Measurements from ENCODE around the gene PRR14. TPM values are rescaled to one million over a fixed set of nuclear protein-coding genes. Genes with fewer than 3 reads are reported as not detected.
"Not testable (repeated sequence)": the region's sequence is repeated elsewhere in the genome, so short reads cannot be mapped to it uniquely, and the experiment has no call there.

PRR14 gene
- total and polyA plus RNA-seq, 5 experiments from 2014 or later, result 13.3 to 83.8 (median 22.3) TPM

DNA sequence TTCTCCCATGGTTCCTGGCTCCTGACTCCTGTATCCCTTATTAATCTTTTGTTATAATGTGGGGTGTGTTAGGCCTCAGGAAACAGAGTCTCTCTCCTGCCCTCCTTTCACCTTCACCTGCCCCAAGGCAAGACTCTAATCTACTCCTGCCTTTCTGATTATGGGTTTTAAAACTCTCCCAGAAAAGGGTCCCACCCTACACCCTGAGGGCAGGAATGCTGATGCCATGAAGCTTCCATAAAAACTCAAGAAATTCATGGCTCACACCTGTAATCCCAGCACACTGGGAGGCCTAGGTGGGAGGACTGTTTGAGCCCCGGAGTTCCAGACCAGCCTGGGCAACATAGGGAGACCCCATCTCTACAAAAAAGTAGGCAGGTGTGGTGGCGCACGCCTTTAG is 29.6 kb downstream of the PRR14 start:
- no peak for ATAC-seq
- Mint-ChIP-seq H3K4me3 (no peak overlapping the region), H3K9me3 (no peaks in the 10 kb centered on the region), H3K36me3 (no peaks in the 10 kb centered on the region), H3K27ac (no peak overlapping the region), H3K4me1 (no peaks in the 10 kb centered on the region), H3K27me3 (no peaks in the 10 kb centered on the region)
- POLR2A ChIA-PET, result no interaction called here
- DNase-seq, result no peak

DNA sequence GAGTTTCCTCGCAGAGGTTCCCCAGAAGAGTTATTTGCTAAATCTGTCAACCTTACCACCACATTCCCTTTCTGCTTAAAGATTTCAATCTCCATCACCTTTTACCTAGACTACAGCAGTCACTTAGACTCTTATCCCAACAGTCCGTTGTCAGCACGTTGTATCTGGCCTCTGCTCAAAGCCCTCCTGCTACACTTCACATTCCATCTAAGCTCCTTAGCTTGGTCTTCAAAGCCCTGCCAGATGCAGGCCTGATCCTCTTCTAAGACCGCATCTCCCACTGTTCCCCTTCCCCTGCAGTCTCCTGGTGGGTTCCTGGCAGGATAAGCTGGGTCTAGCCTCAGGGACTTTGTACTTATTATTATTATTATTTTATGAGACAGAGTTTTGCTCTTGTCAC is 37.9 kb downstream of the PRR14 start:
- Mint-ChIP-seq H3K9me3 (no peaks in the 10 kb centered on the region), H3K27ac (peak overlapping the region in 1 of 10 donors; percentile 3), H3K4me1 (peaks cover 4 to 13% (median 8%) of the 10 kb centered on the region in 4 donors), H3K36me3 (no peaks in the 10 kb centered on the region), H3K4me3 (no peak overlapping the region), H3K27me3 (no peaks in the 10 kb centered on the region)
- ATAC-seq (no peak), DNase-seq (no peak)
- POLR2A ChIA-PET, result interaction anchor here (0.7 to 7.5 kb wide), 2 partner anchors 29 to 394 kb away, joined by 3 to 101 read pairs; partner anchors contain the start of gene FBRS

DNA sequence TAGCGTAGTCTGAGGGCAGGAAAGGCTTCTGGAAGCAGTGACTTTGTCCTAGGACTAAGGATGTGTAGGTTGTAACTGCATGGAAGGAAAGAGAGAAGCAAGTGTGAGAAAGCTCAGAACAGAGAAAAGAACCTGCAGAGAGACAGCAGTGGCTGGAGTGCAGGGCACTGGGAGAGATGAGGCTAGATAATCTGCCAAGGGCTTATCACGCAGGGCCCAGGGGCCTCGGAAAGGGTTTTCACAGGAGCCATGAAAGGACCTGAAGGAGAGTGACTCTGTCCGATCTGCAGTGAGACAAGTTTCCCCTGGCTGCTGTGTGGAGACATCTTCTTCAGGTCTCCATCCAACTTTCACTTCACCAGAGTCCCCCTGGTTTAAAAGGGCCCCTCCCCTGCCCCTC is 41.1 kb downstream of the PRR14 start:
- Mint-ChIP-seq H3K9me3 (no peaks in the 10 kb centered on the region), H3K4me1 (peaks cover 7 to 21% (median 14%) of the 10 kb centered on the region in 4 donors), H3K36me3 (no peaks in the 10 kb centered on the region), H3K4me3 (no peak overlapping the region), H3K27me3 (no peaks in the 10 kb centered on the region), H3K27ac (no peak overlapping the region)
- DNase-seq (no peak), ATAC-seq (no peak)
- POLR2A ChIA-PET, result interaction anchor here (1.5 to 7.5 kb wide), 2 partner anchors 32 to 42 kb away, joined by 3 to 101 read pairs; partner anchors contain the start of gene FBRS

DNA sequence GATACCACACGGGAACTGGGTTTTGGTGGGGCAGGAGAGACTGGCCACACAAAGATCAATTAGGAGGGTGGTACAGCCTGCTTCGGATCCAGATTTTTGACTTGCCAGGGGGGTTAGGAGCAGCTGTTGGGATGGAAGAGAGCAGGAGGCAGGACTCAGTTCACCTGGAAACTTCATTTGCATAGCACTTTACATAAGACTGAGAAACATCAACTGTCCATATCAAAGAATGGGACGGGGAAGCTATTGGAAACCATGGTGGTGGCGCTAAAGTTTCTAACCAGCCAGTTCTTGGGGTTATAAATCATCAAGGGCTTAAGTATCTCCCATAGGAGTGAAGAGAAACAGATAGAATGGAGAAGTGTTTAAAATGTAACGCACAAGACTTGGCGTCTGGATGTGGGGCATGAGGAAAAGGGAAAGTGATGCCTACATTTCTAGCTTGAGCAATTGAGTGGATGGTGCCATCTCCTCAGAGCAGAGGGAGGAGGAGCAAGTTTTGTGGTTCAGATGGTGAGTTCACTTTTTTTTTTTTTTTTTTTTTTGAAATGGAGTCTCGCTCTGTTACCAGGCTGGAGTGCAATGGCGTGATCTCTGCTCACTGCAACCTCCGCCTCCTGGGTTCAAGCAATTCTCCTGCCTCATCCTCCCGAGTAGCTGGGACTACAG is 41.8 kb downstream of the PRR14 start:
- DNase-seq (no peak), ATAC-seq (no peak)
- no peaks in the 10 kb centered on the region for H3K27me3 Mint-ChIP-seq
- H3K9me3 Mint-ChIP-seq, result no peaks in the 10 kb centered on the region
- no peaks in the 10 kb centered on the region for H3K36me3 Mint-ChIP-seq
- H3K4me3 Mint-ChIP-seq, result no peak overlapping the region
- H3K4me1 Mint-ChIP-seq, result peaks cover 7 to 24% (median 19%) of the 10 kb centered on the region in 4 donors
- H3K27ac Mint-ChIP-seq, result peak overlapping the region in 5 of 10 donors; percentile 11 to 61 (median 52)
- POLR2A ChIA-PET, result interaction anchor here (0.5 to 7.5 kb wide), 6 partner anchors 29 to 187 kb away, joined by 3 to 101 read pairs (median 6); partner anchors contain the start of genes FBRS and PRR14

DNA sequence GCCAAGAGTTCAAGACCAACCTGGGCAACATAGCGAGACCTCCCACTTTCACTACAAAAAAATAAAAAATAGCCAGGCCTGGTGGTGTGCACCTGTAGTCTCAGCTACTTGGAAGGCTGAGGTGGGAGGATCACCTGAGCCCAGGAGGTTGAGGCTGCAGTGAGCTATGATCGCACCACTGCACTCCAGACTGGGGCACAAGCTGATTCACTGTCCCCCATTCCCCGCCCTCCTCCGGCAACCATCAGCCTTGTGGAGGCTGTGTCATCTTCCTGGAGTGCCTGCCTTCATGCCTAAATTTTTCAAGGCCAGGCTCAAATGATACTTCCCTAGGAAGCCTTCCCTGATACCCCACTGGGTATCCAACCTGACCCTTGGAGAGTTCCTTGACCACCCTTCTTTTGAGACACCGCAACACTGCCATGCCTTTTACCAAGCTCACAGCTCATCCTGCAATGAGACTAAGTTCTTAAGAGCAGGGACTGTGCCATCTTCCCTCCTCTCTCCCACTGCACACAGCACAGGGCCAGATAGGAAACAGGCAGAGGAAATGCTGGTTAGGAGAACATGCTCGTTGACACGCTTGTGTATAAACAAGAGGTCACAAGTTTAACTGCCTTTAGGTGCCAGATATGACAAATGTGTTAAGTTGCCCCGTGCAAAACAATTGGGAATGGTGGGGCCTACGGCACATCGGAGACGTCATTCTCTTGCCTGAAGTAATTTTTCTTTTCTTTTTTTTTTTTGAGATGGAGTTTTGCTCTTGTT is 44.4 kb downstream of the PRR14 start:
- no peaks in the 10 kb centered on the region for H3K27me3 Mint-ChIP-seq
- H3K4me3 Mint-ChIP-seq, result peak overlapping the region in 2 of 10 donors; percentile 32 to 38
- DNase-seq (no peak), ATAC-seq (no peak)
- peak overlapping the region in 2 of 10 donors; percentile 20 to 68 for H3K27ac Mint-ChIP-seq
- H3K36me3 Mint-ChIP-seq, result peaks cover 0 to 4% (median 3%) of the 10 kb centered on the region in 3 donors
- POLR2A ChIA-PET, result interaction anchor here (0.7 to 7.5 kb wide), 9 partner anchors 22 to 61 kb away, joined by 3 to 101 read pairs (median 7); partner anchors contain the start of genes FBRS and PRR14
- no peaks in the 10 kb centered on the region for H3K9me3 Mint-ChIP-seq
- peaks cover 15 to 37% (median 35%) of the 10 kb centered on the region in 4 donors for H3K4me1 Mint-ChIP-seq

DNA sequence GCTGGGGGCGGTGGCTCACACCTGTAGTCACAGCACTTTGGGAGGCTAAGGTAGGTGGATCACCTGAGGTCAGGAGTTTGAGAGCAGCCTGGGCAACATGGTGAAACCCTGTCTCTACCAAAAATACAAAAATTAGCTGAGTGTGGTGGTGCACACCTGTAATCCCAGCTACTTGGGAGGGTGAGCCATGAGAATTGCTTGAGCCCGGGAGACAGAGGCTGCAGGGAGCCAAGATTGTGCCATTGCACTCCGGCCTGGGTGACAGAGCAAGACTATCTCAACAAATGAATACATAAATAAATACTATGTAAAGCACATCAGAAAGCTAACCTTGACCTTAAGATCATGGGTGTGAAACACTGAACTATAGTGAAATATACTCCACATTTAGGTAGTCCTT is 45.9 kb downstream of the PRR14 start:
- peak overlapping the region in 3 of 10 donors; percentile 9 to 100 (median 68) for H3K27ac Mint-ChIP-seq
- H3K36me3 Mint-ChIP-seq, result peaks cover 0 to 15% (median 3%) of the 10 kb centered on the region in 3 donors
- ATAC-seq, H3K27me3 Mint-ChIP-seq, H3K4me3 Mint-ChIP-seq, DNase-seq, H3K9me3 Mint-ChIP-seq: not testable (repeated sequence)
- H3K4me1 Mint-ChIP-seq, result peaks cover 15 to 44% (median 43%) of the 10 kb centered on the region in 4 donors
- POLR2A ChIA-PET, result interaction anchor here (0.7 to 6.0 kb wide), 16 partner anchors 21 to 763 kb away, joined by 3 to 62 read pairs (median 4); partner anchors contain the start of genes ARMC5, FBRS and PRR14

DNA sequence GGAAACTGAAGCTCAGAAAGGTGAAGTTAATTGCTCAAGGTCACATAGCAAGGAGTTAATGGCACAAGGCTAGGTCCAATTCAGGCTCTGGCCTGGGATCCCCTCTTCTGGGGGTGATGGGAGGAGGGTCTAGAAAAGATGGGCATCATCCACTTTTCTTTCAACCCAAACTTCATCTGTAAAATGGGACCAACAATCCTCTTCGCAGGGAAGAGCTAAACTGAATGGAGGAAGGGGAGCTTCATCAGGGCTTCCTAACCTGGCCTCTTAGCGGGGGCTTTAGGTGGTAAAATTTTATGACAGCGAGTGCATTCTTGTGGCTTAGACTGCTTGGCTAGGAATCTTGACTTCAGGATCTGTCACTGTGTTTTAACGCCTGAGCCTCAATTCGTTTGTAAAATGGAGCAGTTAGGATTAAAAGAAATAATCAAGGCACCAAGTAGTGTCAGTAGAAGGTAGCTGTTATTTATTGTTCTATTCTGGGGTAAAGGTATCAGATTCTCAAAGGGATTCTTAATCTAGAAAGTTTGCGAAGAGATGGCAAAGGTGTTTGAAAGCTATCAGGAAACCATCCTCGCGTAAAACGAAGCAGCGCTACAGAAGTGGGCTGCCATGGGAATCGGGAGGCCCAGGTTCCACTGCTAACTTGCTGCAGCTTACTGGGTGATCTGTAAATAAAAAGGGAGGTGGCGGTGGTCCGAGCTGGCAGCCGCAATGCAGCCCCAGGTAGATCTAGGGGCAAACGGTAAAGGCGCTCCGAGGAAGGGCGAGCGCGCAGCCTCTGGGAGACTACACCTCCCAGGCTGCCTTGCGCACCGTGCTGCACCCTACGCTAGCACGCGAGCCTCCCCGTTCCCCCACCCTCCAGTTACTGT is 46.7 kb downstream of the PRR14 start:
- ATAC-seq (peak; percentile 85 to 86), DNase-seq (no peak)
- Mint-ChIP-seq H3K27ac (peak overlapping the region; percentile 99 to 100 (median 100)), H3K9me3 (no peaks in the 10 kb centered on the region), H3K27me3 (no peaks in the 10 kb centered on the region), H3K4me1 (peaks cover 12 to 43% (median 41%) of the 10 kb centered on the region in 4 donors), H3K36me3 (peaks cover 0 to 22% (median 3%) of the 10 kb centered on the region in 3 donors), H3K4me3 (peak overlapping the region; percentile 93 to 98 (median 96))
- POLR2A ChIA-PET, result interaction anchor here (0.6 to 6.0 kb wide), 20 partner anchors 20 to 632 kb away, joined by 3 to 62 read pairs (median 3); partner anchors contain the start of genes ALDOA, FBRS, PHKG2 and PRR14

DNA sequence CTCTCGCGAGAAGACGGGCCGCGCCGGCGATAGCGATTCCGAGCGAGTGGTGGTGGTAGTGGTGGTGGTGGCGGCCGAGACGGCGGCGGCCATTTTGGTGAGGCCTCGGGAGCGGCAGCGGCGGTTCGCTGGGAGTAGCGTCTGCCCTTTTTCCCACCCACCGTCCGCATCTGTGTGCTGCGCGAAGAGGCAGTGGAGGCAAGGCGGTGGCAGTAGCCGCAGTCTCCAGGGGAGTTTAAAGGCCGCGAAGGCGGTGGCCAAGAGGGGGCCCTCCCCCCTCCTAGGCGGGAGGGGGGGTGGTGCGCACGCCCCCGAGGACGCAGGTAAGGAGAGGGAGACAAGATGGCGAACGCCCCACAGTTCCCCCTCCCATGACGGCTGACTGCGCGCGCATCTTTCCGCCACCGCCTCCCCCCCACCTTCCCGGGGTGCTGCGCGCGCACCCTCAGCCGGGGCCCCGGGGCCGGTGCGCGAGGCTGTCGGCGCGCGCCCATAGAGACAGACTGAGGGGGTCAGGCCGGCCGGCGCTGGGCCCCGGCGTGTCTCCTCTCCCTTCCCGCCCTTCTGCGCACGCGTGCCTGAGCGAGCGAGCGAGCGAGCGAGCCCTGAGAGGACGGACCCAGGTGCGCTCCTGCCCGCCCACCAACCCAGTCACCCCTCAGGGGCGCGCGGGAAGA is 47.5 kb downstream of the PRR14 start:
- peak; percentile 75 to 77 for ATAC-seq
- H3K4me1 Mint-ChIP-seq, result peaks cover 14 to 43% (median 40%) of the 10 kb centered on the region in 4 donors
- DNase-seq, result peak; percentile 98 to 100 (median 100)
- peaks cover 0 to 30% (median 5%) of the 10 kb centered on the region in 3 donors for H3K36me3 Mint-ChIP-seq
- H3K9me3 Mint-ChIP-seq, result no peaks in the 10 kb centered on the region
- peak overlapping the region; percentile 93 to 98 (median 96) for H3K4me3 Mint-ChIP-seq
- H3K27ac Mint-ChIP-seq, result peak overlapping the region; percentile 99 to 100 (median 100)
- H3K27me3 Mint-ChIP-seq, result no peaks in the 10 kb centered on the region
- POLR2A ChIA-PET, result interaction anchor here (0.7 to 6.0 kb wide), 19 partner anchors 8 to 633 kb away, joined by 3 to 62 read pairs (median 4); partner anchors contain the start of genes ALDOA, FBRS, PHKG2 and PRR14

DNA sequence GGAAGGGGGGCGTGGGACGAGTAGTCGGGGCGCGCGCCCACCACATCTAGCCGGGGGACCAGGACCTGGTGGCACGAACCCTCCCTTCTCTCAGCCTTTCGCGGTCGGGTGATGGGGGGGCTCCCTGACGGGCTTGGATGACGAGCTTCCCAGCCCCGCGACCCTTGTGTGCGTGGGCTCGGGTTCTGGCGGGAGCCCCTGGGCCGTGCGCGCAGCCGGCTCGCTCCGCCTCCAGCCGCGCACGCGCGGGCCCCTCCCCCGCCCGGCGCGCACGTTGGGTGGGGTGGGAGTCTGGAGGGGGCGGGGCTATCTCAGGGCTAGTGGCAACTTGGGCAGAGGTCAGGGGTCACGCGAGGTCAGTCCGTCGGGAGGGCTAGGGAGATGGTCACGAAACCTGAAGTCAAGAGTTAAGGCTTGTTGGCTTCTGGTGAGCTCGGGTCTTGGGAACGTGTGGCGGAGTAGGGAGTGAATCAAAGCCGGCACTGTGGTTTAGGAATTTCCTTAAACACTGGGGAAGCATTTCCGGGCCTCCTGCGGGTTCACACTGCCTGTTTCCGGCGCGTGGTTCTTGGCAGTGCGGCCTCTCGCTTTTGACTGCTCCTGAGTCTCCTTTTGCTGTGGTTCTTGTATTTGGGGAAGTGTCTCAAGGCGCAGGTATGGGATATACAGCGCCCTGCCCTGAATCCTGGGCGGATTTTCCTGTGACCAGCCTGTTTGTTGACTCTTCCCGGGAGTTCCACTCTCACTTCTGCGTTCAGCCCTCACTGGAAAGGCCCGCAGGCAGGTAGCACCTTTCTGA is 48.3 kb downstream of the PRR14 start, which contains the start of gene SRCAP:
Gene SRCAP, plus strand, starts transcription at position 356 of the 799 bp plus-strand sequence. CDS start 1,654 bp downstream, outside the sequence.
- Mint-ChIP-seq H3K4me1 (peaks cover 11 to 39% (median 33%) of the 10 kb centered on the region in 4 donors), H3K4me3 (peak within 1 kb of the TSS; percentile 93 to 98 (median 96)), H3K36me3 (peaks cover 0 to 36% (median 6%) of the 10 kb centered on the region in 3 donors), H3K27ac (peak within 1 kb of the TSS; percentile 99 to 100 (median 100)), H3K9me3 (no peaks in the 10 kb centered on the region), H3K27me3 (no peaks in the 10 kb centered on the region)
- ATAC-seq (no peak), DNase-seq (peak in 6 of 10 donors; percentile 74 to 89 (median 78))
- POLR2A ChIA-PET, result interaction anchor here (0.7 to 2.2 kb wide), 10 partner anchors 9 to 634 kb away, joined by 3 to 10 read pairs (median 4); partner anchors contain the start of genes ALDOA, FBRS, PHKG2 and PRR14

DNA sequence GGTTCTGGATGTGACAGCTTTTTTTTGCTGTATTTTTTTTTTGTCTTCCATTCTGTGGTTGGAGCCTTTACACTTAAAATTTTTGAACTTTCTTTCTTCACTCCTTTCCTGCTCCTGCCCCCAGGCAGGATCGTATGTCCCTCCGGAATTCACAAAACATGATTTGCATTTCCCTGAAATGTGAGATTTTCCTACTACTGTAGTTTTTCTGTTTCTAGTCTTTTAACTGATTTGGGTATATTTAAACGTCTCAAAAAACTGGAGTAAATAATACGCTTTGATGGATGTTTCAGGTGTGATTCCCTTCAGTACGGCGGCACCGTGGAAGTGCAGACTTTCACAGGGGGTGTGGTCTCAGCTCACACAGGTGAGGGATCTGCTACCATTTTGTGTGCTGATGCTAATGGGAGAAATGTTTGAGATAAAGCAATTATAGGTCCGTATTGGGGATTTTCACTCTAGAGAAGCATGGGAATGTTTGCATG is 48.9 kb downstream of the PRR14 start:
- peaks cover 0 to 43% (median 9%) of the 10 kb centered on the region in 3 donors for H3K36me3 Mint-ChIP-seq
- no peak for ATAC-seq

More for the DNA sequence above, 48.9 kb downstream of the PRR14 start:
- Mint-ChIP-seq H3K27me3 (no peaks in the 10 kb centered on the region), H3K9me3 (no peaks in the 10 kb centered on the region), H3K27ac (peak overlapping the region; percentile 89 to 100 (median 100)), H3K4me3 (peak overlapping the region; percentile 93 to 98 (median 96)), H3K4me1 (peaks cover 11 to 37% (median 32%) of the 10 kb centered on the region in 4 donors)
- POLR2A ChIA-PET, result interaction anchor here (0.9 to 2.2 kb wide), 7 partner anchors 9 to 128 kb away, joined by 3 to 10 read pairs (median 6); partner anchors contain the start of genes FBRS, PRR14 and ZNF688
- DNase-seq, result no peak

Measured in naive thymus-derived CD8-positive, alpha-beta T cell (primary cell).